Hindlimb muscle (tissue), 1 donor: ENCODE measurements around the gene PROSER1. TPM values are rescaled to one million over a fixed set of nuclear protein-coding genes. Genes with fewer than 3 reads are reported as not detected.
"Not testable (repeated sequence)": the region's sequence is repeated elsewhere in the genome, so short reads cannot be mapped to it uniquely, and the experiment has no call there.

Experiments used
- DNase-seq: peaks from one replicate; pipeline ENCODE4 v3.0.0-alpha.2; 2013
- polyA plus RNA-seq: library from polyadenylated mRNA; unstranded; fragments of 120-200 nt; gene quantifications from one replicate; pipeline ENCODE4 v1.2.1, GENCODE V29; 2013; ENCODE audit not compliant: insufficient read length

The PROSER1 gene
- polyA plus RNA-seq, 1 donor, result 29.2 TPM

GRCh38 chr13:39023761-39024160, 14.1 kb downstream of the PROSER1 start:
- DNase-seq, result no peak

- no peak for DNase-seq
Observed at GRCh38 chr13:39023316-39023715, 14.6 kb downstream of the PROSER1 start.

- DNase-seq, result no peak
Observed at GRCh38 chr13:39020853-39021462, 16.9 kb downstream of the PROSER1 start.

- DNase-seq, result peak; percentile 15
Observed at GRCh38 chr13:39016787-39017186, 21.1 kb downstream of the PROSER1 start.

- DNase-seq, result no peak
Observed at GRCh38 chr13:39016087-39016486, 21.8 kb downstream of the PROSER1 start.

- no peak for DNase-seq
Observed at GRCh38 chr13:39013462-39013861, 24.4 kb downstream of the PROSER1 start.

GRCh38 chr13:39012608-39013007, 25.3 kb downstream of the PROSER1 start:
- no peak for DNase-seq

GRCh38 chr13:39006371-39007111, 31.3 kb downstream of the PROSER1 start:
- DNase-seq, result not testable (repeated sequence)

- DNase-seq, result no peak
Observed at GRCh38 chr13:38998739-38999138, 39.1 kb downstream of the PROSER1 start.

- no peak for DNase-seq
Observed at GRCh38 chr13:38993381-38993780, 44.5 kb downstream of the PROSER1 start.

- DNase-seq, result no peak
Observed at GRCh38 chr13:38990693-38991092, 47.2 kb downstream of the PROSER1 start, which contains the start of gene STOML3. TSS of gene STOML3 (minus strand) at chr13:38990831. CDS start at chr13:38990721, 110 bp downstream.

GRCh38 chr13:38981096-38981495, 56.8 kb downstream of the PROSER1 start:
- no peak for DNase-seq

- no peak for DNase-seq
Observed at GRCh38 chr13:38980750-38981078, 57.2 kb downstream of the PROSER1 start.

GRCh38 chr13:38979891-38980749, 57.8 kb downstream of the PROSER1 start:
- peak; percentile 85 for DNase-seq

- no peak for DNase-seq
Observed at GRCh38 chr13:38970380-38971051, 67.4 kb downstream of the PROSER1 start.

- DNase-seq, result no peak
Observed at GRCh38 chr13:38969187-38969586, 68.7 kb downstream of the PROSER1 start.

- no peak for DNase-seq
Observed at GRCh38 chr13:38967446-38967845, 70.4 kb downstream of the PROSER1 start.

GRCh38 chr13:38965281-38965680, 72.6 kb downstream of the PROSER1 start:
- no peak for DNase-seq

GRCh38 chr13:38960175-38960574, 77.7 kb downstream of the PROSER1 start:
- DNase-seq, result no peak
